Osteoblast (primary cell): ENCODE results near the gene FOXJ2. TPM values are rescaled to one million over a fixed set of nuclear protein-coding genes. Genes with fewer than 3 reads are reported as not detected.

Experiments used
- DNase-seq: peaks from one replicate; pipeline ENCODE4 v3.0.0; 2011; ENCODE audit warnings: low spot score, mixed read lengths; ENCODE audit not compliant: insufficient read length; ENCODE audit errors: missing footprints
- H2AFZ ChIP-seq: 2 replicates; pipeline ENCODE4 v1.6.0; 2011; ENCODE audit warnings: mild to moderate bottlenecking, low read length
- H3K27ac ChIP-seq: 2 replicates; pipeline ENCODE4 v1.5.1; 2011; ENCODE audit warnings: mild to moderate bottlenecking, low read depth, low read length, moderate library complexity
- H3K27me3 ChIP-seq: 2 replicates; pipeline ENCODE4 v1.6.0; 2012; ENCODE audit warnings: mild to moderate bottlenecking, control low read depth, inconsistent platforms, low read length, moderate library complexity; ENCODE audit not compliant: insufficient read depth
- H3K36me3 ChIP-seq: 2 replicates; pipeline ENCODE4 v1.5.1; 2011; ENCODE audit warnings: mild to moderate bottlenecking, low read length, control low read depth, moderate library complexity; ENCODE audit not compliant: insufficient read depth
- H3K4me1 ChIP-seq: 2 replicates; pipeline ENCODE4 v1.5.1; 2011; ENCODE audit warnings: mild to moderate bottlenecking, low read length, control low read depth, moderate library complexity; ENCODE audit not compliant: insufficient read depth
- H3K4me2 ChIP-seq: 2 replicates; pipeline ENCODE4 v1.6.0; 2011; ENCODE audit warnings: mild to moderate bottlenecking, low read length; ENCODE audit not compliant: insufficient read depth
- H3K4me3 ChIP-seq: fragments of 200-600 bp; sonication (generic); 3 replicates; pipeline ENCODE4 v1.5.1; 2012; ENCODE audit warnings: mild to moderate bottlenecking, low read length, inconsistent platforms; ENCODE audit not compliant: insufficient read depth
- H3K79me2 ChIP-seq: 2 replicates; pipeline ENCODE4 v1.6.0; 2012; ENCODE audit warnings: mild to moderate bottlenecking, low read length, control low read depth, inconsistent platforms; ENCODE audit not compliant: insufficient read depth
- H3K9me3 ChIP-seq: 2 replicates; pipeline ENCODE4 v1.5.1; 2011; ENCODE audit warnings: low read depth, low read length, control low read depth
- H4K20me1 ChIP-seq: 2 replicates; pipeline ENCODE4 v1.6.0; 2012; ENCODE audit warnings: mild to moderate bottlenecking, low read length, control low read depth; ENCODE audit not compliant: insufficient read depth
- total RNA-seq: library from RNA; depleted of rRNA; stranded (reverse); fragments of >200 nt; gene quantifications from 2 replicates; pipeline ENCODE4 v1.2.3, GENCODE V29; 2012
- TF ChIP-seq, protein P1 (sequence below): IDR thresholded peaks from 2 replicates; pipeline ENCODE4 v1.5.1; 2011; ENCODE audit warnings: mild to moderate bottlenecking, low read depth, low read length, moderate library complexity; ENCODE audit errors: extremely low read depth

Gene FOXJ2
- total RNA-seq, 1 donor: 10.5 TPM

DNA sequence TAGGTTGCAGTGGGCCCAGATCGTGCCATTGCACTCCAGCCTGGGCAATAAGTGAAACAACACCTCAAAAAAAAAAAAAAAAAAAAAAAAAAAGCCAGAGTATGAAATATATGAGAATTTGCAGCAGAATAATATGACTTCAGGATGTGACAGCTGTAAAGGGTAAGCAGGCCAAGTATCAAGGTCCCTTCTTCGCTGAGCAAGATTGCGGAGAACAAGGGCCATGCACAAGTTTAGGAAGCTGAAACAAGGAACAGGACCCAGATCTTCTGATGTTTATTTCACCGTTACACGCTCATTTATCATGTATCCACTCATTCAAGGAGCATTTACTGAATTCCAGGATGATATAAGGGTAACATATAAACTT lies 659 bp upstream of the FOXJ2 start:
- H3K4me1 ChIP-seq: peaks cover 39% of the 10 kb centered on the region
- peaks cover 27% of the 10 kb centered on the region for H4K20me1 ChIP-seq
- peak overlapping the region; percentile 99 for H3K4me2 ChIP-seq
- H3K4me3 ChIP-seq: peak overlapping the region; percentile 94
- H3K79me2 ChIP-seq: peaks cover 47% of the 10 kb centered on the region
- no peaks in the 10 kb centered on the region for H3K36me3 ChIP-seq
- H2AFZ ChIP-seq: peak overlapping the region; percentile 95
- H3K9me3 ChIP-seq: no peaks in the 10 kb centered on the region
- no peak for DNase-seq
- TF ChIP-seq, protein P1, sequence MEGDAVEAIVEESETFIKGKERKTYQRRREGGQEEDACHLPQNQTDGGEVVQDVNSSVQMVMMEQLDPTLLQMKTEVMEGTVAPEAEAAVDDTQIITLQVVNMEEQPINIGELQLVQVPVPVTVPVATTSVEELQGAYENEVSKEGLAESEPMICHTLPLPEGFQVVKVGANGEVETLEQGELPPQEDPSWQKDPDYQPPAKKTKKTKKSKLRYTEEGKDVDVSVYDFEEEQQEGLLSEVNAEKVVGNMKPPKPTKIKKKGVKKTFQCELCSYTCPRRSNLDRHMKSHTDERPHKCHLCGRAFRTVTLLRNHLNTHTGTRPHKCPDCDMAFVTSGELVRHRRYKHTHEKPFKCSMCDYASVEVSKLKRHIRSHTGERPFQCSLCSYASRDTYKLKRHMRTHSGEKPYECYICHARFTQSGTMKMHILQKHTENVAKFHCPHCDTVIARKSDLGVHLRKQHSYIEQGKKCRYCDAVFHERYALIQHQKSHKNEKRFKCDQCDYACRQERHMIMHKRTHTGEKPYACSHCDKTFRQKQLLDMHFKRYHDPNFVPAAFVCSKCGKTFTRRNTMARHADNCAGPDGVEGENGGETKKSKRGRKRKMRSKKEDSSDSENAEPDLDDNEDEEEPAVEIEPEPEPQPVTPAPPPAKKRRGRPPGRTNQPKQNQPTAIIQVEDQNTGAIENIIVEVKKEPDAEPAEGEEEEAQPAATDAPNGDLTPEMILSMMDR: no peak
- peak overlapping the region; percentile 88 for H3K27ac ChIP-seq
- H3K27me3 ChIP-seq: no peaks in the 10 kb centered on the region

DNA sequence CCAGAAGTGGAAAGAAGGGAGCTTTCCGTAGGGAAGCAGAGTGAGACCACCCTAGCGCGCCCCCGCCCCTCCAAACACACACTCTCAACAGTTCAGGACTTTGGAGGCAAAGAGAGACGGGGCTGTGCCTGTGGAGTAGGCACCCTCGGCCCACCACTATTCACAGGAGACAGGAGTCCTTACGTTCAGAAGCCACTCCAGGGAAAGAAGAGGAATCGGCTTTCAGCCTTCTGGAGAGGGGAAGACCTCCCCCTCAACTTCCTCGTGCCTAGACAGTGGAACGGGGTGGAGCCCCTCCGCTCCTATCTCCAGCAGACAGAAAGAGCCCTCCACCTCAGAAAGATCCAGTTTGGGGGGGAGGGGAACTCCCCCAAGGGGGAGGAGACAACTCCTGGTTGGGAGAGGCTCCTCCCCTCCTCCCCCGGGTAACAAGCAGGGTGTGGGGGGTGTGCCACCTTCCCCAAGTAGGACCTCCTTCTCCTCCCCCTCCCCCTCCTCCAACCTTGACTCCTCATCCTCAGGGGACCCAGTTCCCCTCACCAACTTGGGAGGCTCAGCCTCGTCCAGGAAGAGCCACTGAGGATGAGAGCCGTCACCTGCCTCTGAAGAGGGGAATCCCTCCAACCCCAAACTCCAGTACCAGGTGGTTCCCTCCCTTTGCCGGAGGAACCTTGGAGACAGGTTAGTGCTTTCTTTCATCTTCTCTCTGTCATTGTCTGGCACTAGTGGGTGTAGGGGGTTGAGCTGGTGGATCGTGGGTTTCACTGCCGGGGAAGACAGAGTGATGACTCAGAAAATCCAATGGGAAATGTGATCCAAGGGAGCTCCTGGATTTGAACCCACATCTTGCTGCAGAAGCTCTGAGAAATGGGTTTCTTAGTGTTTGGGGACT lies 883 bp downstream of the FOXJ2 start:
- no peaks in the 10 kb centered on the region for H3K36me3 ChIP-seq
- peak; percentile 97 for DNase-seq

DNA sequence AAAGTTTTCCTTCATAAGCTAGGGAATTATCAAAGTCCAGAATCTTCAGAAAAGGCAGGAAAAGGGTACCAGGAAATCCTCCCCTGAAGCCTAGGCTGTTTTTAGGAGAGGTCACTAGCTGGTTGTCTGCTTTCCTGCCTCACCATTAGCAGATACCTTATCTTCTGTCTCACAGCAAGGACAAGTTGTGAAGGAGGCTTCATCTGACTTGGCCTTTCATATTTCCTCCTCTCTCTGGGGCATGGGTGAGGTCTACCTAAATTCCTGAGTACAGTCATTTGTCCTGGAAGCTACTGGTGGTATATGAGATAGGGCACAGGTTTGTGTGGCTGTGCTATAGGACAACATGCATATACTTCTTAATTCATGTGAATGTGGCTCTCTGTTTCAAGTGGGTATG lies 2.3 kb downstream of the FOXJ2 start:
- Histone ChIP-seq H3K4me1 (peaks cover 51% of the 10 kb centered on the region), H3K4me3 (peak overlapping the region; percentile 94), H3K9me3 (no peaks in the 10 kb centered on the region), H2AFZ (no peak overlapping the region), H3K27ac (peak overlapping the region; percentile 88), H3K36me3 (peaks cover 2% of the 10 kb centered on the region), H3K27me3 (no peaks in the 10 kb centered on the region), H3K79me2 (peaks cover 77% of the 10 kb centered on the region), H4K20me1 (peaks cover 52% of the 10 kb centered on the region), H3K4me2 (peak overlapping the region; percentile 99)
- TF ChIP-seq, protein P1: no peak
- DNase-seq: no peak

More for the DNA sequence above, 883 bp downstream of the FOXJ2 start:
- H3K27me3 ChIP-seq: no peaks in the 10 kb centered on the region
- peak overlapping the region; percentile 94 for H3K4me3 ChIP-seq
- peak overlapping the region; percentile 89 for H2AFZ ChIP-seq
- peak overlapping the region; percentile 88 for H3K27ac ChIP-seq
- H3K79me2 ChIP-seq: peaks cover 63% of the 10 kb centered on the region
- H3K4me1 ChIP-seq: peaks cover 43% of the 10 kb centered on the region
- no peaks in the 10 kb centered on the region for H3K9me3 ChIP-seq
- H3K4me2 ChIP-seq: peak overlapping the region; percentile 99
- H4K20me1 ChIP-seq: peaks cover 38% of the 10 kb centered on the region
- TF ChIP-seq, protein P1: no peak

DNA sequence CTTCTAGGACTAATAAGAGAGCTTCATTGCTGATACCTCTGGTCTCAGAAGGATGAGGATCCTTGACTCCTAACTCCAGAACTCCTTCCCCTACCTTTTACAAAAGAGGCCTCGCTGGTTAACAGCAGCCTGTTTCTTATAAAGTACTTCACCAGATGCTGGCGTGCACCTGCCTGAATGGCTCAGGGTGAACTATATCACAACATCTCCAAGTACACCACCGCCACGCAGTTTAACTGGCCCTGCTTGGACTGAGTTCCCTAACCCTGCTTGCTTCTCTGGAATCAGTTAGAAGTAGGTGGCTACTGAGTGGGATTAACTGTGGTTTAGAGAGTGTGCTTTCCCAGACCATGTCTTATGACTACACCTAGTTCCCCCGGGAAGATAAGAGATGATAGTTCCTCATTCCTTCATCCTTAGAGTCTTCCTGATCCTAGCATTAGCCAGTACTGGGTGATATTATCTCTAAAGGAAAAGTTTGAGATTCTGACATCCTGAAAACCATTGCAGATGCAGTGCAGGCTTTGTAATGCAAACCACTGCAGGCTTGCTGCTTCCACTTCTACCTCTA lies 3.0 kb downstream of the FOXJ2 start:
- no peaks in the 10 kb centered on the region for H3K9me3 ChIP-seq
- peaks cover 51% of the 10 kb centered on the region for H3K4me1 ChIP-seq
- DNase-seq: no peak
- peak overlapping the region; percentile 88 for H3K27ac ChIP-seq
- no peak overlapping the region for H2AFZ ChIP-seq
- H3K36me3 ChIP-seq: peaks cover 9% of the 10 kb centered on the region
- TF ChIP-seq, protein P1: no peak
- no peaks in the 10 kb centered on the region for H3K27me3 ChIP-seq
- peaks cover 80% of the 10 kb centered on the region for H3K79me2 ChIP-seq
- H3K4me3 ChIP-seq: peak overlapping the region; percentile 94
- peak overlapping the region; percentile 99 for H3K4me2 ChIP-seq
- H4K20me1 ChIP-seq: peaks cover 53% of the 10 kb centered on the region
